HG03108 (cell line): Measurements from ENCODE around the gene SPEN.

Source experiments
- ATAC-seq: cut with Tn5 transposase; IDR thresholded peaks from one replicate; pipeline ENCODE4 v1.9.1; 2021; ENCODE audit warnings: moderate library complexity; ENCODE audit not compliant: unreplicated experiment

The SPEN gene

GRCh38 chr1:15935056-15935950 is 87.8 kb downstream of the SPEN start:
- no peak for ATAC-seq

- ATAC-seq, result no peak
Observed at GRCh38 chr1:15936025-15936424, 88.5 kb downstream of the SPEN start.

GRCh38 chr1:15937146-15937545 is 89.6 kb downstream of the SPEN start:
- no peak for ATAC-seq

- ATAC-seq, result no peak
Observed at GRCh38 chr1:15937706-15938168, 90.2 kb downstream of the SPEN start.

- no peak for ATAC-seq
Observed at GRCh38 chr1:15938628-15939161, 91.2 kb downstream of the SPEN start.

GRCh38 chr1:15939181-15940109 is 91.9 kb downstream of the SPEN start:
- ATAC-seq, result no peak

- ATAC-seq, result no peak
Observed at GRCh38 chr1:15940110-15941043, 92.9 kb downstream of the SPEN start.

GRCh38 chr1:15941044-15941840 is 93.7 kb downstream of the SPEN start:
- ATAC-seq, result no peak

GRCh38 chr1:15941899-15942660 is 94.6 kb downstream of the SPEN start:
- ATAC-seq, result no peak

- ATAC-seq, result no peak
Observed at GRCh38 chr1:15942661-15943327, 95.3 kb downstream of the SPEN start.

GRCh38 chr1:15943328-15943991 is 96.0 kb downstream of the SPEN start:
- ATAC-seq, result no peak

- ATAC-seq, result no peak
Observed at GRCh38 chr1:15943992-15944307, 96.4 kb downstream of the SPEN start.

GRCh38 chr1:15944308-15945010 is 97.0 kb downstream of the SPEN start:
- no peak for ATAC-seq

- no peak for ATAC-seq
Observed at GRCh38 chr1:15945011-15945831, 97.7 kb downstream of the SPEN start.

GRCh38 chr1:15945832-15946448 is 98.4 kb downstream of the SPEN start:
- ATAC-seq, result no peak
